HG03139 (cell line): ENCODE results near the gene PTPN20.
"Not testable (repeated sequence)": the region's sequence is repeated elsewhere in the genome, so short reads cannot be mapped to it uniquely, and the experiment has no call there.

Source experiments
- ATAC-seq: cut with Tn5 transposase; IDR thresholded peaks from one replicate; pipeline ENCODE4 v1.9.1; 2021; ENCODE audit not compliant: unreplicated experiment

Gene PTPN20

GRCh38 chr10:46911144-46911876 is at the start of gene PTPN20:
PTPN20 (plus strand) TSS chr10:46911428; CDS start chr10:46932500, 21,072 bp downstream.
- ATAC-seq, result not testable (repeated sequence)

- not testable (repeated sequence) for ATAC-seq
These were observed 41.5 kb upstream of the PTPN20 start for GRCh38 chr10:46869716-46870115.

GRCh38 chr10:46871583-46871982 is 39.6 kb upstream of the PTPN20 start:
- not testable (repeated sequence) for ATAC-seq

- ATAC-seq, result not testable (repeated sequence)
These were observed 35.9 kb upstream of the PTPN20 start for GRCh38 chr10:46875304-46875703.

- not testable (repeated sequence) for ATAC-seq
These were observed 34.5 kb upstream of the PTPN20 start for GRCh38 chr10:46876773-46877172.

- ATAC-seq, result not testable (repeated sequence)
These were observed 32.5 kb upstream of the PTPN20 start for GRCh38 chr10:46878761-46879160.

GRCh38 chr10:46890813-46891611 is 20.2 kb upstream of the PTPN20 start:
- ATAC-seq, result not testable (repeated sequence)

- not testable (repeated sequence) for ATAC-seq
These were observed 14.2 kb upstream of the PTPN20 start for GRCh38 chr10:46896762-46897692.

GRCh38 chr10:46901247-46901646 is 10.0 kb upstream of the PTPN20 start:
- ATAC-seq, result not testable (repeated sequence)

- ATAC-seq, result not testable (repeated sequence)
These were observed 7.4 kb upstream of the PTPN20 start for GRCh38 chr10:46903874-46904273.

GRCh38 chr10:46906359-46906758 is 4.9 kb upstream of the PTPN20 start:
- ATAC-seq, result not testable (repeated sequence)

GRCh38 chr10:46907185-46908117 is 3.8 kb upstream of the PTPN20 start:
- ATAC-seq, result not testable (repeated sequence)

GRCh38 chr10:46922498-46922897 is 11.3 kb downstream of the PTPN20 start:
- not testable (repeated sequence) for ATAC-seq

- ATAC-seq, result not testable (repeated sequence)
These were observed 13.9 kb downstream of the PTPN20 start for GRCh38 chr10:46925156-46925555.

- not testable (repeated sequence) for ATAC-seq
These were observed 14.6 kb downstream of the PTPN20 start for GRCh38 chr10:46925853-46926252.

GRCh38 chr10:46928810-46929209 is 17.6 kb downstream of the PTPN20 start:
- ATAC-seq, result not testable (repeated sequence)

GRCh38 chr10:46932383-46932782 is 21.2 kb downstream of the PTPN20 start:
- not testable (repeated sequence) for ATAC-seq

GRCh38 chr10:46941091-46941490 is 29.9 kb downstream of the PTPN20 start:
- ATAC-seq, result not testable (repeated sequence)

GRCh38 chr10:46948687-46949518 is 37.7 kb downstream of the PTPN20 start:
- not testable (repeated sequence) for ATAC-seq
